H1 (cell line): ENCODE results near the gene GTF2H3. TPM values are rescaled to one million over a fixed set of nuclear protein-coding genes. Genes with fewer than 3 reads are reported as not detected.

Experiments used
- CTCF ChIA-PET: fragments of 300-600 bp; sonication (Branson Sonifier 250); formaldehyde crosslinking; loops from one replicate; lab custom pipeline; 2021; ENCODE audit not compliant: partially characterized antibody; lab: Charles Lee
- POLR2A ChIA-PET: fragments of 300-600 bp; sonication (Branson Sonifier 250); formaldehyde crosslinking; loops from one replicate; lab custom pipeline; 2021; ENCODE audit warnings: inconsistent platforms; ENCODE audit not compliant: partially characterized antibody; lab: Charles Lee
- DNase-seq, 2 experiments: peaks; one replicate each; pipeline versions ENCODE4 v3.0.0 to v3.0.0-alpha.2; 2010 to 2022; ENCODE audit warnings: low spot score in 2 of 2, low read depth in 1 of 2, mixed read lengths in 1 of 2
- FAIRE-seq: peaks from 2 replicates; lab custom pipeline; 2011; peaks lifted over from hg19 to GRCh38; lab: Jason Lieb, UNC
- H2AFZ ChIP-seq: 2 replicates; pipeline ENCODE4 v1.8.1; 2012; ENCODE audit warnings: low read length, inconsistent platforms
- H2AK5ac ChIP-seq: 2 replicates; pipeline ENCODE4 v1.6.1; 2013; ENCODE audit warnings: low read depth, low read length
- H2BK120ac ChIP-seq: replicated peaks from 2 replicates; pipeline ENCODE3; 2013; ENCODE audit warnings: low read depth, low read length, inconsistent platforms
- H2BK12ac ChIP-seq: 2 replicates; pipeline ENCODE4 v1.6.1; 2013; ENCODE audit warnings: low read depth, low read length
- H2BK15ac ChIP-seq: 2 replicates; pipeline ENCODE4 v1.6.1; 2013; ENCODE audit warnings: low read length
- H2BK20ac ChIP-seq: 2 replicates; pipeline ENCODE4 v1.6.1; 2013; ENCODE audit warnings: low read length
- H2BK5ac ChIP-seq: 2 replicates; pipeline ENCODE4 v1.6.1; 2013; ENCODE audit warnings: low read depth, low read length
- H3K14ac ChIP-seq: 2 replicates; pipeline ENCODE4 v1.6.1; 2013; ENCODE audit warnings: inconsistent platforms; ENCODE audit not compliant: insufficient read length
- H3K18ac ChIP-seq: 2 replicates; pipeline ENCODE4 v1.6.1; 2013; ENCODE audit warnings: low read length; ENCODE audit errors: extremely low read depth
- H3K23ac ChIP-seq: 2 replicates; pipeline ENCODE4 v1.6.1; 2013; ENCODE audit warnings: inconsistent platforms; ENCODE audit not compliant: insufficient read length
- H3K23me2 ChIP-seq: 2 replicates; pipeline ENCODE4 v1.6.1; 2013; ENCODE audit warnings: low read depth, low read length
- H3K27ac ChIP-seq: 2 replicates; pipeline ENCODE4 v1.6.1; 2011; ENCODE audit warnings: low read depth, low read length, inconsistent platforms
- H3K27me3 ChIP-seq, 4 experiments: replicated peaks in 1 of 4; 1 replicate in 1 of 4; 2 replicates in 3 of 4; pipeline versions ENCODE4 v1.6.1 to v1.8.1; 2011 to 2013; ENCODE audit warnings: low read length in 3 of 4, mild to moderate bottlenecking in 3 of 4, inconsistent platforms in 2 of 4, mixed read lengths in 2 of 4, moderate library complexity in 1 of 4; ENCODE audit not compliant: control insufficient read depth in 3 of 4, insufficient read depth in 3 of 4; ENCODE audit errors: extremely low read depth in 1 of 4
- H3K36me3 ChIP-seq, 4 experiments: 2 replicates each; pipeline versions ENCODE4 v1.6.1 to v1.8.1; 2011 to 2013; ENCODE audit warnings: mild to moderate bottlenecking in 4 of 4, low read length in 3 of 4, moderate library complexity in 2 of 4, control low read depth in 1 of 4, inconsistent platforms in 1 of 4; ENCODE audit not compliant: insufficient read depth in 4 of 4, control insufficient read depth in 2 of 4
- H3K4ac ChIP-seq: replicated peaks from 2 replicates; pipeline ENCODE3; 2013; ENCODE audit warnings: low read length, low read depth, mixed read lengths, inconsistent platforms; ENCODE audit not compliant: insufficient read length
- H3K4me1 ChIP-seq, 4 experiments: replicated peaks in 1 of 4; 1 replicate in 1 of 4; 2 replicates in 3 of 4; pipeline versions ENCODE4 v1.6.1 to v1.8.1; 2011 to 2013; ENCODE audit warnings: low read length in 3 of 4, inconsistent platforms in 2 of 4, mixed read lengths in 1 of 4; ENCODE audit not compliant: insufficient read depth in 4 of 4, control insufficient read depth in 3 of 4
- H3K4me2 ChIP-seq, 2 experiments: 2 replicates each; pipeline versions ENCODE4 v1.6.1 to v1.8.1; 2011 to 2013; ENCODE audit warnings: low read depth in 2 of 2, low read length in 2 of 2, control low read depth in 1 of 2, inconsistent platforms in 1 of 2, mild to moderate bottlenecking in 1 of 2; ENCODE audit not compliant: insufficient read depth in 1 of 2
- H3K4me3 ChIP-seq, 4 experiments: fragments of 200-600, 300-600 bp in 1 of 4; sonication (generic), shearing (Covaris generic), sonication (Bioruptor Twin) in 1 of 4; 2 replicates each; pipeline versions ENCODE4 v1.5.1 to v1.8.1; 2011 to 2016; ENCODE audit warnings: low read length in 4 of 4, low read depth in 3 of 4, control low read depth in 2 of 4, inconsistent platforms in 2 of 4, mild to moderate bottlenecking in 2 of 4, mixed read lengths in 1 of 4, moderate library complexity in 1 of 4; ENCODE audit not compliant: insufficient read depth in 2 of 4; ENCODE audit errors: extremely low read depth in 1 of 4
- H3K56ac ChIP-seq: replicated peaks from 2 replicates; pipeline ENCODE3; 2013; ENCODE audit warnings: low read depth, mild to moderate bottlenecking, mixed read lengths, low read length, inconsistent platforms; ENCODE audit not compliant: insufficient read length
- H3K79me1 ChIP-seq: 2 replicates; pipeline ENCODE4 v1.6.1; 2013; ENCODE audit warnings: low read depth, low read length, control low read depth
- H3K79me2 ChIP-seq, 2 experiments: 2 replicates each; pipeline versions ENCODE4 v1.6.1 to v1.8.1; 2012 to 2013; ENCODE audit warnings: low read length in 2 of 2, mild to moderate bottlenecking in 2 of 2, inconsistent platforms in 1 of 2; ENCODE audit not compliant: insufficient read depth in 2 of 2, control insufficient read depth in 1 of 2
- H3K9ac ChIP-seq, 4 experiments: replicated peaks in 1 of 4; 1 replicate in 1 of 4; 2 replicates in 3 of 4; pipeline versions ENCODE4 v1.6.1 to v1.8.1; 2011 to 2013; ENCODE audit warnings: low read depth in 3 of 4, low read length in 3 of 4, control low read depth in 2 of 4, mild to moderate bottlenecking in 2 of 4, moderate library complexity in 2 of 4, inconsistent platforms in 1 of 4; ENCODE audit errors: extremely low read depth in 1 of 4
- H3K9me3 ChIP-seq, 2 experiments: 2 replicates each; pipeline versions ENCODE4 v1.6.1 to v1.8.1; 2012 to 2013; ENCODE audit warnings: mild to moderate bottlenecking in 2 of 2, moderate library complexity in 2 of 2, control low read depth in 1 of 2, inconsistent platforms in 1 of 2, low read depth in 1 of 2, low read length in 1 of 2, mixed read lengths in 1 of 2; ENCODE audit not compliant: insufficient read depth in 2 of 2
- H4K20me1 ChIP-seq, 2 experiments: replicated peaks in 1 of 2; 2 replicates each; pipeline versions ENCODE3 to v1.8.1; 2011 to 2013; ENCODE audit warnings: inconsistent platforms in 2 of 2, low read length in 2 of 2, mild to moderate bottlenecking in 1 of 2; ENCODE audit not compliant: insufficient read depth in 2 of 2, control insufficient read depth in 1 of 2
- H4K5ac ChIP-seq: 2 replicates; pipeline ENCODE4 v1.6.1; 2013; ENCODE audit warnings: low read length, low read depth, mixed read lengths, inconsistent platforms; ENCODE audit not compliant: insufficient read length
- H4K8ac ChIP-seq: 2 replicates; pipeline ENCODE4 v1.8.0; 2013; ENCODE audit warnings: mild to moderate bottlenecking, moderate library complexity, low read length, inconsistent platforms; ENCODE audit not compliant: insufficient read depth; ENCODE audit errors: extremely low read depth
- H4K91ac ChIP-seq: replicated peaks from 2 replicates; pipeline ENCODE3; 2013; ENCODE audit warnings: low read length, mixed read lengths, inconsistent platforms; ENCODE audit not compliant: insufficient read length
- BRCA1 ChIP-seq: IDR thresholded peaks from 2 replicates; pipeline ENCODE4 v1.6.1; 2012; ENCODE audit warnings: low read depth, low read length, improper control_type of control experiment
- KDM5A ChIP-seq: fragments of 200-600 bp; IDR thresholded peaks from 2 replicates; pipeline ENCODE4 v1.7.1; 2012; ENCODE audit warnings: mild to moderate bottlenecking, low read length, inconsistent platforms, mixed read lengths
- POLR2AphosphoS5 ChIP-seq: IDR thresholded peaks from 2 replicates; pipeline ENCODE4 v1.6.1; 2011; ENCODE audit warnings: low read depth, low read length
- RXRA ChIP-seq: IDR thresholded peaks from 2 replicates; pipeline ENCODE4 v1.6.1; 2011; ENCODE audit warnings: low read depth, mild to moderate bottlenecking, low read length, moderate library complexity; ENCODE audit not compliant: insufficient read depth
- SP1 ChIP-seq: IDR thresholded peaks from 2 replicates; pipeline ENCODE4 v1.6.1; 2011; ENCODE audit warnings: low read depth, low read length
- TBP ChIP-seq: IDR thresholded peaks from 2 replicates; pipeline ENCODE4 v1.6.1; 2011; ENCODE audit warnings: low read depth, low read length, improper control_type of control experiment
- USF2 ChIP-seq: IDR thresholded peaks from 2 replicates; pipeline ENCODE4 v1.6.1; 2011; ENCODE audit warnings: low read length, improper control_type of control experiment
- ZNF274 ChIP-seq: IDR thresholded peaks from 2 replicates; pipeline ENCODE4 v1.7.0; 2012; ENCODE audit warnings: low read length, borderline replicate concordance; ENCODE audit errors: extremely low read depth
- WGBS, 2 experiments: shearing (Covaris generic) in 1 of 2; methylation state at CpG; one replicate each; pipeline versions ENCODE4 v1.1.6 to v1.1.7; 2013 to 2015; ENCODE audit warnings: low lambda C conversion rate in 2 of 2, mixed read lengths in 2 of 2, inconsistent platforms in 1 of 2, low coverage in 1 of 2, missing lambda C conversion rate in 1 of 2; ENCODE audit not compliant: insufficient replicate concordance in 2 of 2, insufficient coverage in 1 of 2, insufficient read length in 1 of 2; ENCODE audit errors: extremely low coverage in 1 of 2, missing lambda C conversion rate in 1 of 2; 5-methylcytosine and 5-hydroxymethylcytosine counted together
- polyA plus RNA-seq, 7 experiments: library from polyadenylated mRNA; depleted of rRNA in 3 of 7; stranded (reverse) in 5 of 7; unstranded in 2 of 7; fragments of >200 nt in 5 of 7; fragments of 200-250 nt in 2 of 7; gene quantifications; 1 replicate in 5 of 7; 2 replicates in 1 of 7; 4 replicates in 1 of 7; pipeline versions ENCODE4 v1.2.1 to v1.2.3, GENCODE V29; 2011 to 2013; ENCODE audit warnings: missing spikeins in 2 of 7, mixed read lengths in 2 of 7
- total RNA-seq: library from RNA; stranded (reverse); fragmentation: NEBNext Ultra II Directional; extraction: Animal tissue kit (Norgen Biotek cat#: 25700); gene quantifications from 2 replicates; pipeline ENCODE4 v1.2.1, GENCODE V29; 2021

The GTF2H3 gene
- total and polyA plus RNA-seq, 2 of the 8 experiments (the other 6 are each of a cell fraction or from before 2014, with no cell fraction given): 21.0 to 32.1 TPM

GRCh38 chr12:123686636-123687190, 53.1 kb downstream of the GTF2H3 start:
- Histone ChIP-seq H2AK5ac (no peak overlapping the region), H3K9me3 (no peaks in the 10 kb centered on the region), H3K4ac (no peak overlapping the region), H4K5ac (no peak overlapping the region), H3K4me3 (no peak overlapping the region), H2AFZ (no peak overlapping the region), H2BK120ac (no peak overlapping the region), H3K14ac (no peak overlapping the region), H4K20me1 (peaks cover 0 to 2% of the 10 kb centered on the region in 2 experiments), H2BK5ac (no peak overlapping the region), H2BK12ac (no peak overlapping the region), H3K27ac (no peak overlapping the region), H3K79me1 (no peaks in the 10 kb centered on the region), H4K8ac (no peak overlapping the region), H2BK15ac (no peak overlapping the region), H3K23me2 (no peaks in the 10 kb centered on the region), H3K9ac (no peak overlapping the region; a peak in 1 of 7 replicates), H3K27me3 (no peaks in the 10 kb centered on the region), H3K4me1 (no peaks in the 10 kb centered on the region), H3K79me2 (no peaks in the 10 kb centered on the region), H3K23ac (no peak overlapping the region), H3K36me3 (no peaks in the 10 kb centered on the region; a peak in 1 of 8 replicates), H2BK20ac (no peak overlapping the region), H3K18ac (no peak overlapping the region), H3K4me2 (no peak overlapping the region), H3K56ac (no peak overlapping the region), H4K91ac (no peak overlapping the region)
- no peak for DNase-seq
- ChIA-PET POLR2A (interaction anchor here (0.6 to 1.5 kb wide), 2 partner anchors 25 to 74 kb away, joined by 3 to 4 read pairs; partner anchors contain the start of gene ATP6V0A2), CTCF (no interaction called here)
- no peak for FAIRE-seq
- WGBS, 2 experiments: 95% methylated on average over 18 of the region's 18 CpGs; no CpG with 5 or more reads in 1 of the 2 experiments
- TF ChIP-seq RXRA: no peak
- no peak for TF ChIP-seq ZNF274
- TF ChIP-seq POLR2AphosphoS5: no peak
- no peak for TF ChIP-seq USF2
- no peak for TF ChIP-seq SP1
- no peak for TF ChIP-seq TBP
- TF ChIP-seq KDM5A: no peak
- no peak for TF ChIP-seq BRCA1
